Astrocyte (in vitro differentiated cells and primary cell): ENCODE results near the gene OR3A2. TPM values are rescaled to one million over a fixed set of nuclear protein-coding genes. Genes with fewer than 3 reads are reported as not detected.
"Not testable (repeated sequence)": the region's sequence is repeated elsewhere in the genome, so short reads cannot be mapped to it uniquely, and the experiment has no call there.

Experiments
- DNase-seq: peaks from one replicate; pipeline ENCODE4 v3.0.0-alpha.2; 2010; ENCODE audit warnings: low read depth
- FAIRE-seq: peaks from 2 replicates; lab custom pipeline; 2011; peaks lifted over from hg19 to GRCh38; lab: Jason Lieb, UNC
- H2AFZ ChIP-seq: 2 replicates; pipeline ENCODE4 v1.6.0; 2012; ENCODE audit warnings: low read depth, low read length, inconsistent platforms
- H3K27ac ChIP-seq: 2 replicates; pipeline ENCODE4 v1.5.1; 2011; ENCODE audit warnings: low read depth, low read length, inconsistent platforms
- H3K27me3 ChIP-seq: 2 replicates; pipeline ENCODE4 v1.6.0; 2011; ENCODE audit warnings: low read length, inconsistent platforms; ENCODE audit not compliant: insufficient read depth
- H3K36me3 ChIP-seq: 2 replicates; pipeline ENCODE4 v1.5.1; 2011; ENCODE audit warnings: low read length, inconsistent platforms; ENCODE audit not compliant: insufficient read depth
- H3K4me1 ChIP-seq: 2 replicates; pipeline ENCODE4 v1.5.1; 2011; ENCODE audit warnings: low read length, inconsistent platforms; ENCODE audit not compliant: insufficient read depth
- H3K4me2 ChIP-seq: 2 replicates; pipeline ENCODE4 v1.6.0; 2012; ENCODE audit warnings: low read length, inconsistent platforms
- H3K4me3 ChIP-seq: 2 replicates; pipeline ENCODE4 v1.5.1; 2011; ENCODE audit warnings: low read depth, mild to moderate bottlenecking, low read length, inconsistent platforms; ENCODE audit not compliant: insufficient read depth
- H3K79me2 ChIP-seq: 2 replicates; pipeline ENCODE4 v1.6.0; 2012; ENCODE audit warnings: mild to moderate bottlenecking, low read length, inconsistent platforms; ENCODE audit not compliant: insufficient read depth
- H3K9ac ChIP-seq: 2 replicates; pipeline ENCODE4 v1.6.0; 2012; ENCODE audit warnings: mild to moderate bottlenecking, low read length, inconsistent platforms
- H3K9me3 ChIP-seq: 2 replicates; pipeline ENCODE4 v1.5.1; 2012; ENCODE audit warnings: low read depth, mild to moderate bottlenecking, low read length, inconsistent platforms; ENCODE audit not compliant: insufficient read depth
- H4K20me1 ChIP-seq: 2 replicates; pipeline ENCODE4 v1.6.0; 2012; ENCODE audit warnings: low read length, inconsistent platforms; ENCODE audit not compliant: insufficient read depth
- H3K27ac Mint-ChIP-seq: one replicate; pipeline ENCODE4 v1.8.0; 2021; ENCODE audit warnings: mild to moderate bottlenecking, mixed read lengths; ENCODE audit not compliant: unreplicated experiment
- H3K27me3 Mint-ChIP-seq: one replicate; pipeline ENCODE4 v1.8.0; 2021; ENCODE audit warnings: low read depth, mixed read lengths; ENCODE audit not compliant: unreplicated experiment
- H3K36me3 Mint-ChIP-seq: one replicate; pipeline ENCODE4 v1.8.0; 2021; ENCODE audit warnings: low read depth, mixed read lengths; ENCODE audit not compliant: unreplicated experiment
- H3K4me1 Mint-ChIP-seq: one replicate; pipeline ENCODE4 v1.8.0; 2021; ENCODE audit warnings: low read depth, mixed read lengths; ENCODE audit not compliant: unreplicated experiment
- H3K4me3 Mint-ChIP-seq: one replicate; pipeline ENCODE4 v1.8.0; 2021; ENCODE audit warnings: mild to moderate bottlenecking, moderate library complexity, mixed read lengths; ENCODE audit not compliant: unreplicated experiment
- H3K9me3 Mint-ChIP-seq: one replicate; pipeline ENCODE4 v1.8.0; 2021; ENCODE audit warnings: mild to moderate bottlenecking, mixed read lengths; ENCODE audit not compliant: unreplicated experiment
- EZH2 ChIP-seq: IDR thresholded peaks from 2 replicates; pipeline ENCODE4 v1.6.1; 2012; ENCODE audit warnings: mild to moderate bottlenecking, low read length, inconsistent platforms; ENCODE audit not compliant: insufficient read depth
- total RNA-seq: library from RNA; stranded (reverse); gene quantifications from 2 replicates; pipeline ENCODE4 v1.2.1, GENCODE V29; 2021
- TF ChIP-seq, protein P1 (sequence below): IDR thresholded peaks from 2 replicates; pipeline ENCODE4 v1.5.1; 2011; ENCODE audit warnings: low read depth, mild to moderate bottlenecking, inconsistent platforms, low read length, moderate library complexity; ENCODE audit not compliant: insufficient read depth

The OR3A2 gene
- total RNA-seq, 1 donor from 2014 or later, result not detected

DNA sequence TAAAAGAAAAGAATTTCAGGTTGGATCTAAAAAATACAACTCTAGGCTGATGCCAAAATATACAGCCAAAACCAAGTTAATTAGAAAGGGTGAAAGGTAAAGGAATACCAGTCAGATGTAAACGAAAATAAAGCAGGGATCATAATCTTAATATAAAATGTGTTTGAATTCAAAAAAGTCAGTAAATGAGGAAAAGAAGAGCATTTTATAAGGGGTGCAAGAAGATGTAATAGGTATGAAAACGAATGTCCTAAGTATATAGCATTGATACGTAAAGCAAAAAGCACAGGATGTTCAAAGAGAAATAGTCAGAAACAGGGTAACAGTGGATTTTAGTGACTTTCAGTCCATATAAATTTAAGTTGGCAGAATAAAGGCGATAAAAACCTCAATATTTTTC is 90.5 kb downstream of the OR3A2 start:
- Mint-ChIP-seq H3K36me3 (no peaks in the 10 kb centered on the region), H3K4me3 (no peak overlapping the region), H3K27me3 (peaks cover 15% of the 10 kb centered on the region), H3K9me3 (peaks cover 5% of the 10 kb centered on the region), H3K27ac (no peak overlapping the region), H3K4me1 (no peaks in the 10 kb centered on the region)
- Histone ChIP-seq H3K27me3 (no peaks in the 10 kb centered on the region), H4K20me1 (no peaks in the 10 kb centered on the region), H3K4me1 (no peaks in the 10 kb centered on the region), H3K36me3 (no peaks in the 10 kb centered on the region), H3K4me3 (no peak overlapping the region), H3K79me2 (no peaks in the 10 kb centered on the region), H3K9me3 (peaks cover 3% of the 10 kb centered on the region), H2AFZ (no peak overlapping the region), H3K4me2 (no peak overlapping the region), H3K9ac (no peak overlapping the region), H3K27ac (no peak overlapping the region)
- TF ChIP-seq EZH2, result no peak
- TF ChIP-seq, protein P1, sequence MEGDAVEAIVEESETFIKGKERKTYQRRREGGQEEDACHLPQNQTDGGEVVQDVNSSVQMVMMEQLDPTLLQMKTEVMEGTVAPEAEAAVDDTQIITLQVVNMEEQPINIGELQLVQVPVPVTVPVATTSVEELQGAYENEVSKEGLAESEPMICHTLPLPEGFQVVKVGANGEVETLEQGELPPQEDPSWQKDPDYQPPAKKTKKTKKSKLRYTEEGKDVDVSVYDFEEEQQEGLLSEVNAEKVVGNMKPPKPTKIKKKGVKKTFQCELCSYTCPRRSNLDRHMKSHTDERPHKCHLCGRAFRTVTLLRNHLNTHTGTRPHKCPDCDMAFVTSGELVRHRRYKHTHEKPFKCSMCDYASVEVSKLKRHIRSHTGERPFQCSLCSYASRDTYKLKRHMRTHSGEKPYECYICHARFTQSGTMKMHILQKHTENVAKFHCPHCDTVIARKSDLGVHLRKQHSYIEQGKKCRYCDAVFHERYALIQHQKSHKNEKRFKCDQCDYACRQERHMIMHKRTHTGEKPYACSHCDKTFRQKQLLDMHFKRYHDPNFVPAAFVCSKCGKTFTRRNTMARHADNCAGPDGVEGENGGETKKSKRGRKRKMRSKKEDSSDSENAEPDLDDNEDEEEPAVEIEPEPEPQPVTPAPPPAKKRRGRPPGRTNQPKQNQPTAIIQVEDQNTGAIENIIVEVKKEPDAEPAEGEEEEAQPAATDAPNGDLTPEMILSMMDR, result no peak
- FAIRE-seq, result no peak
- DNase-seq, result no peak

DNA sequence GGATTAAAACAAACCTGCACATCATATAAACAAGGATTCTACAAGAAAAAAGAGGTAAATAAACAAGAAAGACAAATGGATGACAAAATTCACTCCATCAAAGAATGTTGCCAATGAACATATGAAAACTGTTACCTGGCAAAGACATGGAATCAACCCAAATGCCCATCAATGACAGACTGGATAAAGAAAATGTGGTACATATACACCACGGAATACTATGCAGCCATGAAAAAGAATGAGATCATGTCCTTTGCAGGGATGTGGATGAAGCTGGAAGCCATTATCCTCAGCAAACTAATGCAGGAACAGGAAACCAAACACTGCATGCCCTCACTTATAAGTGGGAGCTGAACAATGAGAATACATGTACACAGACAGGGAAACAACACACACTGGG is 92.6 kb downstream of the OR3A2 start:
- not testable (repeated sequence) for H3K4me2 ChIP-seq, H3K9ac ChIP-seq

DNA sequence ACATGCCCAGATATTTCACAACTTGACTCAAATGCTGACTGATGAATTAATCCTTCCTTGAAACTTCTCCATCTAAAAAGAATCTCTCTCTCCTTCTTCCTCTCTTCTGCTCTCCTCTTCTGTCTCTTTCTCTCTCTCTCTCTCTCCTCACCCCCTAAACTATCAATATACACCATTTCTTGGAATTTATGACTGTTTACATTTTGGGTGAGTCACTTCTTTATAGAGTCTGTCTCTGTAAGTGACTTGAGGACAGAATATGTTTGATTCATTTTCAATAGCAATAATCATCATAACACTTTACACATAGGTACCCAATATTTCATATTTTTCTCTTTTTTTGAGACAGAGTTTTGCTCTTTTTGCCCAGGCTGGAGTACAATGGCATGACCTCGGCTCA is 103.2 kb downstream of the OR3A2 start:
- no peaks in the 10 kb centered on the region for H3K36me3 ChIP-seq
- no peaks in the 10 kb centered on the region for H4K20me1 ChIP-seq
- H3K79me2 ChIP-seq, result no peaks in the 10 kb centered on the region
- no peak overlapping the region for H3K27ac ChIP-seq
- H3K9me3 Mint-ChIP-seq, result no peaks in the 10 kb centered on the region
- TF ChIP-seq, protein P1, result no peak
- no peak for TF ChIP-seq EZH2
- no peak overlapping the region for H3K4me2 ChIP-seq
- no peaks in the 10 kb centered on the region for H3K4me1 ChIP-seq
- no peak for FAIRE-seq
- H3K4me1 Mint-ChIP-seq, result no peaks in the 10 kb centered on the region
- H3K27me3 Mint-ChIP-seq, result peaks cover 9% of the 10 kb centered on the region
- no peak overlapping the region for H3K4me3 Mint-ChIP-seq
- no peaks in the 10 kb centered on the region for H3K9me3 ChIP-seq
- no peaks in the 10 kb centered on the region for H3K36me3 Mint-ChIP-seq
- H2AFZ ChIP-seq, result no peak overlapping the region
- DNase-seq, result no peak
- no peak overlapping the region for H3K4me3 ChIP-seq
- no peak overlapping the region for H3K9ac ChIP-seq
- no peaks in the 10 kb centered on the region for H3K27me3 ChIP-seq
- H3K27ac Mint-ChIP-seq, result no peak overlapping the region

More for the DNA sequence above, 92.6 kb downstream of the OR3A2 start:
- not testable (repeated sequence) for H3K4me1 Mint-ChIP-seq, DNase-seq, H3K27ac ChIP-seq, H3K4me1 ChIP-seq, H3K9me3 Mint-ChIP-seq, H3K36me3 Mint-ChIP-seq, H3K4me3 ChIP-seq, H3K36me3 ChIP-seq, H4K20me1 ChIP-seq, H3K27me3 ChIP-seq, H3K27ac Mint-ChIP-seq, H3K4me3 Mint-ChIP-seq, FAIRE-seq, H3K79me2 ChIP-seq, H3K9me3 ChIP-seq, H2AFZ ChIP-seq
- H3K27me3 Mint-ChIP-seq, result peaks cover 11% of the 10 kb centered on the region
